Smooth muscle cell (in vitro differentiated cells): ENCODE measurements around the gene PHLPP1. TPM values are rescaled to one million over a fixed set of nuclear protein-coding genes. Genes with fewer than 3 reads are reported as not detected.
"Not testable (repeated sequence)": the region's sequence is repeated elsewhere in the genome, so short reads cannot be mapped to it uniquely, and the experiment has no call there.

Experiments
- DNase-seq: peaks from one replicate; lab custom pipeline; 2025; ENCODE audit not compliant: unreplicated experiment; lab: John Stamatoyannopoulos, UW
- H2AFZ ChIP-seq: fragments of 200-600 bp; sonication (generic); 2 replicates; pipeline ENCODE4 v1.6.0; 2016; ENCODE audit warnings: antibody characterized with exemption, low read depth, mild to moderate bottlenecking
- H3F3A ChIP-seq: fragments of 200-600 bp; sonication (generic); 2 replicates; pipeline ENCODE4 v1.6.0; 2017; ENCODE audit warnings: antibody characterized with exemption, low read depth
- H3K27ac ChIP-seq: fragments of 200-600 bp; sonication (generic); 2 replicates; pipeline ENCODE4 v1.5.1; 2016; ENCODE audit warnings: low read depth, mild to moderate bottlenecking
- H3K27me3 ChIP-seq: fragments of 200-600 bp; sonication (generic); 2 replicates; pipeline ENCODE4 v1.6.1; 2016; ENCODE audit warnings: low read depth, mild to moderate bottlenecking
- H3K36me3 ChIP-seq: fragments of 200-600 bp; sonication (generic); 2 replicates; pipeline ENCODE4 v1.5.1; 2016; ENCODE audit warnings: low read depth
- H3K4me1 ChIP-seq: fragments of 200-600 bp; sonication (generic); 2 replicates; pipeline ENCODE4 v1.5.1; 2016; ENCODE audit warnings: low read depth
- H3K4me2 ChIP-seq: fragments of 200-600 bp; sonication (generic); 2 replicates; pipeline ENCODE4 v1.6.0; 2016; ENCODE audit warnings: mild to moderate bottlenecking
- H3K4me3 ChIP-seq: fragments of 200-600 bp; sonication (generic); 2 replicates; pipeline ENCODE4 v1.5.1; 2016; ENCODE audit warnings: mild to moderate bottlenecking
- H3K79me2 ChIP-seq: fragments of 200-600 bp; sonication (generic); 2 replicates; pipeline ENCODE4 v1.6.0; 2016; ENCODE audit warnings: low read depth, mild to moderate bottlenecking
- H3K9ac ChIP-seq: fragments of 200-600 bp; sonication (generic); 2 replicates; pipeline ENCODE4 v1.6.0; 2016; ENCODE audit warnings: low read depth
- H3K9me3 ChIP-seq: fragments of 200-600 bp; sonication (generic); replicated peaks from 2 replicates; pipeline ENCODE4 v1.5.1; 2016; ENCODE audit warnings: low read depth
- H4K20me1 ChIP-seq: fragments of 200-600 bp; sonication (generic); 2 replicates; pipeline ENCODE4 v1.6.0; 2016; ENCODE audit warnings: low read depth
- CTCF ChIP-seq: fragments of 200-600 bp; sonication (generic); IDR thresholded peaks from 2 replicates; pipeline ENCODE4 v1.5.1; 2017; ENCODE audit warnings: borderline replicate concordance, mild to moderate bottlenecking, antibody characterized with exemption; ENCODE audit not compliant: insufficient read depth, poor library complexity, severe bottlenecking
- WGBS: methylation state at CpG from one replicate; pipeline ENCODE4 v1.1.7; 2016; ENCODE audit warnings: low lambda C conversion rate; 5-methylcytosine and 5-hydroxymethylcytosine counted together
- polyA plus RNA-seq: library from polyadenylated mRNA; unstranded; fragments of >200 nt; fragmentation: Nextera tagmentation; extraction: Ambion mirVana; gene quantifications from 2 replicates; pipeline ENCODE4 v1.2.1, GENCODE V29; 2016
- total RNA-seq: library from RNA; depleted of rRNA; stranded (reverse); fragments of >200 nt; gene quantifications from 2 replicates; pipeline ENCODE4 v1.2.3, GENCODE V29; 2014

PHLPP1 gene
- total and polyA plus RNA-seq, 2 experiments from 2014 or later: 1.1 to 4.3 TPM

GRCh38 chr18:62737241-62737873 is 22.0 kb downstream of the PHLPP1 start:
- Histone ChIP-seq H3K27me3 (no peaks in the 10 kb centered on the region), H3K4me2 (no peak overlapping the region), H3K79me2 (peaks cover 53% of the 10 kb centered on the region), H3K9ac (no peak overlapping the region), H3F3A (peaks cover 7% of the 10 kb centered on the region), H3K36me3 (no peaks in the 10 kb centered on the region), H3K27ac (no peak overlapping the region), H3K9me3 (no peaks in the 10 kb centered on the region), H3K4me1 (peaks cover 13% of the 10 kb centered on the region), H3K4me3 (no peak overlapping the region), H4K20me1 (peaks cover 4% of the 10 kb centered on the region), H2AFZ (no peak overlapping the region)
- DNase-seq: no peak
- WGBS: 91% methylated on average over 6 of the region's 6 CpGs
- no peak for TF ChIP-seq CTCF

- H4K20me1 ChIP-seq: peaks cover 4% of the 10 kb centered on the region
- H3K9ac ChIP-seq: no peak overlapping the region
- no peak for DNase-seq
- H3K79me2 ChIP-seq: peaks cover 50% of the 10 kb centered on the region
- peaks cover 7% of the 10 kb centered on the region for H3F3A ChIP-seq
- no peaks in the 10 kb centered on the region for H3K9me3 ChIP-seq
- TF ChIP-seq CTCF: no peak
- 97% methylated on average over 1 of the region's 1 CpG for WGBS
- no peak overlapping the region for H3K4me2 ChIP-seq
- H2AFZ ChIP-seq: no peak overlapping the region
- H3K27ac ChIP-seq: no peak overlapping the region
- H3K27me3 ChIP-seq: no peaks in the 10 kb centered on the region
- H3K4me3 ChIP-seq: no peak overlapping the region
- H3K36me3 ChIP-seq: no peaks in the 10 kb centered on the region
- peaks cover 17% of the 10 kb centered on the region for H3K4me1 ChIP-seq
Observed at GRCh38 chr18:62738639-62739038, 23.3 kb downstream of the PHLPP1 start.

- Histone ChIP-seq H4K20me1 (peaks cover 4% of the 10 kb centered on the region), H3K27me3 (no peaks in the 10 kb centered on the region), H3K9me3 (no peaks in the 10 kb centered on the region), H3F3A (peaks cover 7% of the 10 kb centered on the region), H3K79me2 (peaks cover 40% of the 10 kb centered on the region), H3K4me2 (no peak overlapping the region), H3K36me3 (no peaks in the 10 kb centered on the region), H3K27ac (no peak overlapping the region), H2AFZ (no peak overlapping the region), H3K9ac (no peak overlapping the region), H3K4me1 (peaks cover 19% of the 10 kb centered on the region), H3K4me3 (no peak overlapping the region)
- TF ChIP-seq CTCF: no peak
- no peak for DNase-seq
- WGBS: 75% methylated on average over 5 of the region's 5 CpGs
Observed at GRCh38 chr18:62739911-62740310, 24.6 kb downstream of the PHLPP1 start.

GRCh38 chr18:62740650-62741049 is 25.3 kb downstream of the PHLPP1 start:
- not testable (repeated sequence) for H3K27me3 ChIP-seq, H3F3A ChIP-seq, H2AFZ ChIP-seq, H3K9ac ChIP-seq, H3K4me2 ChIP-seq, H3K9me3 ChIP-seq, H3K27ac ChIP-seq, DNase-seq, H4K20me1 ChIP-seq, H3K36me3 ChIP-seq
- WGBS: 93% methylated on average over 5 of the region's 5 CpGs
- Histone ChIP-seq H3K4me3 (peak overlapping the region; percentile 34), H3K4me1 (peaks cover 19% of the 10 kb centered on the region), H3K79me2 (peaks cover 38% of the 10 kb centered on the region)
